Common myeloid progenitor, CD34-positive (primary cell): ENCODE results near the gene ARHGAP35.

Experiments
- CTCF ChIA-PET: fragments of 350-600 bp; sonication (Branson Sonifier 250); formaldehyde crosslinking; loops from one replicate; lab custom pipeline; 2021; ENCODE audit warnings: antibody characterized with exemption; lab: Charles Lee
- POLR2A ChIA-PET: fragments of 350-600 bp; sonication (Branson Sonifier 250); formaldehyde crosslinking; loops from one replicate; lab custom pipeline; 2021; ENCODE audit warnings: antibody characterized with exemption; lab: Charles Lee
- DNase-seq, 3 donors: peaks; one replicate each; pipeline versions ENCODE4 v3.0.0 to v3.0.0-alpha.2; 2013
- H3K27ac ChIP-seq, 2 experiments: 1 replicate in 1 of 2; 2 replicates in 1 of 2; pipeline ENCODE4 v1.7.0; 2013; ENCODE audit warnings: inconsistent platforms in 2 of 2, low read length in 2 of 2, mild to moderate bottlenecking in 2 of 2, low read depth in 1 of 2, moderate library complexity in 1 of 2; ENCODE audit not compliant: severe bottlenecking in 2 of 2, insufficient read depth in 1 of 2, poor library complexity in 1 of 2
- H3K27me3 ChIP-seq, 5 experiments: replicated peaks in 2 of 5; 1 replicate in 3 of 5; 2 replicates in 2 of 5; pipeline versions ENCODE4 v1.6.1 to v1.7.0; 2013; ENCODE audit warnings: low read length in 4 of 5, mild to moderate bottlenecking in 2 of 5, moderate library complexity in 2 of 5, inconsistent platforms in 1 of 5; ENCODE audit not compliant: insufficient read depth in 5 of 5, control insufficient read depth in 4 of 5
- H3K36me3 ChIP-seq, 4 experiments: 1 replicate in 2 of 4; 2 replicates in 2 of 4; pipeline versions ENCODE4 v1.6.1 to v1.7.0; 2013; ENCODE audit warnings: low read length in 3 of 4, control low read depth in 1 of 4, mild to moderate bottlenecking in 1 of 4; ENCODE audit not compliant: control insufficient read depth in 4 of 4, insufficient read depth in 4 of 4
- H3K4me1 ChIP-seq, 4 experiments: 1 replicate in 3 of 4; 2 replicates in 1 of 4; pipeline versions ENCODE4 v1.6.1 to v1.7.1; 2013; ENCODE audit warnings: low read length in 3 of 4, mild to moderate bottlenecking in 3 of 4, control low read depth in 1 of 4, inconsistent platforms in 1 of 4, moderate library complexity in 1 of 4; ENCODE audit not compliant: control insufficient read depth in 4 of 4, insufficient read depth in 4 of 4; ENCODE audit errors: control extremely low read depth in 1 of 4
- H3K4me3 ChIP-seq, 7 experiments: 1 replicate in 4 of 7; 2 replicates in 3 of 7; pipeline versions ENCODE4 v1.5.1 to v1.7.0; 2013; ENCODE audit warnings: mild to moderate bottlenecking in 7 of 7, low read length in 6 of 7, moderate library complexity in 6 of 7, inconsistent platforms in 2 of 7, low read depth in 2 of 7, control low read depth in 1 of 7; ENCODE audit not compliant: insufficient read depth in 4 of 7, control insufficient read depth in 1 of 7; ENCODE audit errors: extremely low read depth in 1 of 7
- H3K9me3 ChIP-seq, 5 experiments: 1 replicate in 4 of 5; 2 replicates in 1 of 5; pipeline versions ENCODE4 v1.6.1 to v1.7.1; 2013; ENCODE audit warnings: low read length in 4 of 5, mild to moderate bottlenecking in 2 of 5, inconsistent platforms in 1 of 5, low read depth in 1 of 5, moderate library complexity in 1 of 5; ENCODE audit not compliant: control insufficient read depth in 4 of 5, insufficient read depth in 2 of 5; ENCODE audit errors: control extremely low read depth in 1 of 5
- WGBS: methylation state at CpG from one replicate; pipeline ENCODE4 v1.1.5; 2013; ENCODE audit not compliant: insufficient coverage; 5-methylcytosine and 5-hydroxymethylcytosine counted together

Gene ARHGAP35

DNA sequence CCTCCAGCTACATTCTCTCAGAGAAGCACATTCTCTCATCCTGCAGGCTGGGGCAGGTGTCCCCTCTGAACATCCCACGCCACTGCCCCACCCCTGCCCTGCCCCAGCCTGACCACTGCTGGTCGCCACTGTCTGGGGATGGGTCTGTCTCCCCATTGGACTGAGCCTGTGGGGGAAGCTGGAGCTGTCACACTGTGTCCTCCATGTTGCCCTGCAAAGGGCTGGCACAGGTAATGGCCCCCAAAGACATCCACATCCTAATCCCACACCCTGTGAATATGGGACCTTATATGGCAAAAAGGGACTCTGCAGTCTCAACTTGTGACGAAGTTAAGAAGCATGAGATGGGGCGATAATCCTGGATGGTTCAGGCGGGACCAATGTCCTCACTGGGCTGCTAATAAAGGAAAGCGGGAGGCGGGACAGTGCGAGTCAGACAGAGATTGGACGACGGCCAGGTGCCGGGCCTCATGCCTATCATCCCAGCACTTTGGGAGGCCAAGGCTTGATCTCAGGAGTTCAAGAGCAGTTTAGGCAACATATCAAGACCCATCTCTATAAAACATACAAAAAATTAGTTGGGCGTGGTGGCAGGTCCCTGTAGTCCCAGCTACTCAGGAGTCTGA lies 19.2 kb upstream of the ARHGAP35 start:
- Histone ChIP-seq H3K4me3 (no peak overlapping the region), H3K27me3 (no peaks in the 10 kb centered on the region), H3K27ac (peak overlapping the region in 1 of 2 experiments; percentile 25), H3K9me3 (no peaks in the 10 kb centered on the region), H3K4me1 (no peaks in the 10 kb centered on the region), H3K36me3 (peaks cover 5 to 52% (median 34%) of the 10 kb centered on the region in 4 experiments)
- POLR2A ChIA-PET: no interaction called here
- WGBS: 99% methylated on average over 11 of the region's 12 CpGs
- CTCF ChIA-PET: interaction anchor here (0.6 to 12.2 kb wide), 14 partner anchors 10 to 137 kb away, joined by 3 to 189 read pairs (median 8); no protein-coding TSS in a partner anchor
- DNase-seq: no peak

DNA sequence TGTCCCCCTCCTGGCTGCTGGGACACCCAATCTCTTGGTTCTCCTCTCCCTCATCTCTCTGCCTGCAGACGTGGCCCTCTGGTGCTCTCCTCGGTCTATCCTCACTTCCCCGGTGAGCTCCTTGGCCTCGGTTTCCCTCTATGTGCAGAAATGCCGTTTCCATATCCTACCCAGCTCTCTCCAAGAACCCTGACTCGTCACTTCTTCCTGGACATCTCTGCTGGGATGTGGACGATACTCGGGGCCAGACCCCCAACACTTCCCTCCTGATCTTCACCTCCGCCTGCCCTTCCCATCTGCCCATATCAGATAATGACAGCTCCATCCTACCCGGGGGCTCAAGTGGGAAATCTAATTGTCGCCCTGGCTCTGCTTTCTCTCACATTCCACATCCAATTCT lies 18.0 kb upstream of the ARHGAP35 start:
- DNase-seq: no peak
- Histone ChIP-seq H3K4me1 (no peaks in the 10 kb centered on the region), H3K9me3 (no peaks in the 10 kb centered on the region), H3K4me3 (no peak overlapping the region), H3K36me3 (peaks cover 5 to 54% (median 33%) of the 10 kb centered on the region in 4 experiments), H3K27ac (no peak overlapping the region), H3K27me3 (no peaks in the 10 kb centered on the region)
- ChIA-PET POLR2A (no interaction called here), CTCF (interaction anchor here (1.9 to 12.2 kb wide), 3 partner anchors 11 to 90 kb away, joined by 7 to 189 read pairs (median 25); no protein-coding TSS in a partner anchor)
- 88% methylated on average over 11 of the region's 11 CpGs for WGBS

DNA sequence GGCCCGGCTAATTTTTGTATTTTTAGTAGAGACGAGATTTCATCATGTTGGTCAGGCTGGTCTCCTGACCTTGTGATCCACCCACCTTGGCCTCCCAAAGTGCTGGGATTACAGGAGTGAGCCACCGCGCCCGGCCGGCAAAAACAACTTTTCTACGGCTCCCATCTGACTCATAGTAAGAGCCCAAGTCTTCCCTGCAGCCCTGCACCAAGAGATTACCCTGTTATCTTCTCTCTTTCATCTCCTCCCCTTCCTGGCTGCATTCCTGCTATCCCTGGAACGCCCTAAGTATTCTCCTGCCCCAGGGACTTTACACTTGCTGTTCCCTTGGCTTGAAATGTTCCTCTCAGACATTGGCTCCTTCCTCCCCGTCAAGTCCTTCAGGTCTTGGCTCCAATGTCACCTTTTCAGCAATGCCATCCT lies 16.7 kb upstream of the ARHGAP35 start:
- WGBS: 88% methylated on average over 9 of the region's 9 CpGs
- Histone ChIP-seq H3K27ac (no peak overlapping the region), H3K27me3 (no peaks in the 10 kb centered on the region), H3K4me3 (no peak overlapping the region), H3K4me1 (peaks cover 0 to under 1% (median 0%) of the 10 kb centered on the region in 4 experiments), H3K36me3 (peaks cover 2 to 50% (median 28%) of the 10 kb centered on the region in 4 experiments), H3K9me3 (no peaks in the 10 kb centered on the region)
- no peak for DNase-seq
- CTCF ChIA-PET: interaction anchor here (0.7 to 12.2 kb wide), 5 partner anchors 10 to 91 kb away, joined by 3 to 189 read pairs (median 4); no protein-coding TSS in a partner anchor
- POLR2A ChIA-PET: interaction anchor here (0.6 kb wide), 1 partner anchor 60 kb away, joined by 3 read pairs; no protein-coding TSS in a partner anchor

DNA sequence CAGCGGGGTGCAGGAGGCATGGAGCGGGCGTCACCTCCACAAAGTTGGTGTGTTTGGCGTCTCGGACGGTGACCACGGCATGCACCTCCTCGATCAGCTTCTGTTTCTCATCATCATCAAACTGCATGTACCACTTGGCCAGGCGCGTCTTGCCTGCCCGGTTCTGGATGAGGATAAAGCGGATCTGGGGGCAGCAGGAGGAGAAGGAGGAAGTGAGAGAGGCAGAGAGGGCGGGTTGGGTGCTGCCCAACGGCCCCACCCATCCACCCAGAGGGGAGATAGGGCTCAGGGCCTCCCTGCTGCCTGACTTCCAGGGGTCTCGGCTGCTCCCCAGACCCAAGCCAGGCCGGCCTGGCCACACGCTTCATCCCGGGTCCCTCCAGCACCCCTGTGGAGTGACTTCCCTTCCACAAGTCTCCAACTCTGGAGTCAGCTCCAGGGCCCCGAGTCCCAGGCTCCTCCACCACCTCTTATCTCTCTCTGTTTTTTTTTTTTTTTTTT lies 14.8 kb upstream of the ARHGAP35 start:
- Histone ChIP-seq H3K9me3 (no peaks in the 10 kb centered on the region), H3K4me3 (no peak overlapping the region), H3K27ac (peak overlapping the region in 1 of 2 experiments; percentile 14), H3K27me3 (no peaks in the 10 kb centered on the region), H3K4me1 (peaks cover 0 to 13% (median 12%) of the 10 kb centered on the region in 4 experiments), H3K36me3 (peaks cover 0 to 39% (median 20%) of the 10 kb centered on the region in 4 experiments)
- CTCF ChIA-PET: interaction anchor here (1.3 to 2.1 kb wide), 3 partner anchors 12 to 88 kb away, joined by 3 to 9 read pairs (median 3); no protein-coding TSS in a partner anchor
- DNase-seq: no peak
- POLR2A ChIA-PET: no interaction called here
- 97% methylated on average over 7 of the region's 19 CpGs for WGBS

DNA sequence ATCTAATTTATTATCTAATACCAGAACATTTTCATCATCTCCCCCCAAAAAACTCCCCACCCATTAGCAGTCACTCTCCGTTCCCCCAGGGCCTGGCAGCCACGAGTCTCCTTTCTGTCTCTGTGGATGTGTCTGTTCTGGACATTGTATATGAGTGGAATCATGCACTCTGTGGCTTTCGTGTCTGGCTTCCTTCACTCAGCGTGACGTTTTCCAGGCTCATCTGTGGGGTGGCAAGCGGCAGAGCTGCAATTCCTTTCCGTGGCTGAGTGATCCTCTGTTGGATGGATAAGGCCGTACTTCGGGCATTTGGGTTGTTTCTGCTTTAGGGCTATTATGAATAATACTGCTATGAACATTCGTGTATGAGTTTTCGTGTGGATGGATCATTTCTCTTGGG lies 13.3 kb upstream of the ARHGAP35 start:
- Histone ChIP-seq H3K4me1 (peaks cover 0 to 13% (median 12%) of the 10 kb centered on the region in 4 experiments), H3K36me3 (peaks cover 0 to 27% (median 12%) of the 10 kb centered on the region in 4 experiments), H3K4me3 (no peak overlapping the region), H3K27me3 (no peaks in the 10 kb centered on the region), H3K27ac (no peak overlapping the region), H3K9me3 (no peaks in the 10 kb centered on the region)
- DNase-seq: no peak
- WGBS: 97% methylated on average over 8 of the region's 11 CpGs
- CTCF ChIA-PET: interaction anchor here (0.8 to 2.1 kb wide), 3 partner anchors 64 to 97 kb away, joined by 3 to 9 read pairs (median 3); no protein-coding TSS in a partner anchor
- POLR2A ChIA-PET: interaction anchor here (0.5 to 0.7 kb wide), 2 partner anchors 8 to 124 kb away, joined by 3 to 5 read pairs; no protein-coding TSS in a partner anchor

DNA sequence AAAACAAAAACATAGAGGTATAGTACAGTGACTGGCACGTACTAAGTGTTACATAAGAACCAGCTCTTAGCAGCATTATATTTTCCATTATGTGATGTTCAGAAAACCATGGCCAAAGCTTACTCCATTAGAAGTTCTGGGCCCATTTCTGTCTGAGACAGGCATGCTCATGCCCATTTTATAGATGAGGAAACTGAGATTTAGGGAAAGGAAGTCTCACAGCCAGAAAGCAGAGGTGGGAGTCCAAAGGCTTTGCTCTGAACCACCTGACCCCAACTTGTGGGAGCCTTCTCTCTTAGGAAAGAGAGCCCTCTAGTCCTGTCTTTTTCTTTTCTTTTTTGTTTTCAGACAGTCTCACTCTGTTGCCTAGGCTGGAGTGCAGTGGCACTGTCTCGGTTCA lies 12.4 kb upstream of the ARHGAP35 start:
- Histone ChIP-seq H3K4me1 (peaks cover 0 to 13% (median 12%) of the 10 kb centered on the region in 4 experiments), H3K27ac (no peak overlapping the region), H3K4me3 (no peak overlapping the region), H3K36me3 (peaks cover 0 to 20% (median 8%) of the 10 kb centered on the region in 4 experiments), H3K27me3 (no peaks in the 10 kb centered on the region), H3K9me3 (no peaks in the 10 kb centered on the region)
- no peak for DNase-seq
- POLR2A ChIA-PET: no interaction called here
- CTCF ChIA-PET: interaction anchor here (0.7 to 2.1 kb wide), 2 partner anchors 73 to 91 kb away, joined by 3 to 9 read pairs; no protein-coding TSS in a partner anchor
- 100% methylated on average over 2 of the region's 2 CpGs for WGBS
